HEK293 (cell line): Measurements from ENCODE around the gene OPCML.

Source experiments
- CTCF ChIA-PET: fragments of 350-600 bp; formaldehyde crosslinking; extraction: SDS; loops from one replicate; lab custom pipeline; 2021; ENCODE audit warnings: antibody characterized with exemption; lab: Yijun Ruan, JAX
- POLR2A ChIA-PET: fragments of 300-600 bp; formaldehyde crosslinking; extraction: SDS; loops from one replicate; lab custom pipeline; 2020; ENCODE audit warnings: antibody characterized with exemption, inconsistent platforms; lab: Yijun Ruan, JAX
- H3K27ac ChIP-seq: fragments of 200-500 bp; sonication (Bioruptor generic); 2 replicates; pipeline ENCODE4 v1.5.1; 2014; ENCODE audit warnings: low read depth, low read length, control low read depth, inconsistent platforms; ENCODE audit errors: extremely low read depth
- H3K36me3 ChIP-seq, 2 experiments: fragments of 200-500 bp in 1 of 2; sonication (Bioruptor generic) in 1 of 2; 1 replicate in 1 of 2; 2 replicates in 1 of 2; pipeline ENCODE4 v1.5.1; 2014 to 2017; ENCODE audit warnings: inconsistent platforms in 2 of 2, low read length in 2 of 2; ENCODE audit not compliant: control insufficient read depth in 2 of 2, insufficient read depth in 1 of 2
- H3K4me1 ChIP-seq: fragments of 200-500 bp; sonication (Bioruptor generic); 2 replicates; pipeline ENCODE4 v1.5.1; 2014; ENCODE audit warnings: mild to moderate bottlenecking, low read length, inconsistent platforms; ENCODE audit not compliant: control insufficient read depth, insufficient read depth
- H3K4me3 ChIP-seq: 2 replicates; pipeline ENCODE4 v1.5.1; 2011; ENCODE audit warnings: low read depth, mild to moderate bottlenecking, control low read depth, low read length, moderate library complexity
- H3K9me3 ChIP-seq: fragments of 200-500 bp; sonication (Bioruptor generic); 2 replicates; pipeline ENCODE4 v1.5.1; 2014; ENCODE audit warnings: low read depth, low read length, inconsistent platforms; ENCODE audit not compliant: control insufficient read depth, insufficient read depth
- ZBTB20 ChIP-seq: fragments of 450-650 bp; formaldehyde crosslinking; IDR thresholded peaks from 2 replicates; pipeline ENCODE4 v1.5.1; 2016; ENCODE audit warnings: missing biosample characterization, missing genetic modification characterization
- ZBTB21 ChIP-seq: fragments of 450-650 bp; formaldehyde crosslinking; IDR thresholded peaks from 2 replicates; pipeline ENCODE4 v1.5.1; 2017; ENCODE audit warnings: missing biosample characterization, missing genetic modification characterization
- ZBTB48 ChIP-seq: fragments of 450-650 bp; formaldehyde crosslinking; IDR thresholded peaks from 2 replicates; pipeline ENCODE4 v1.5.1; 2016; ENCODE audit warnings: missing biosample characterization, missing genetic modification characterization
- ZNF169 ChIP-seq: fragments of 450-650 bp; formaldehyde crosslinking; IDR thresholded peaks from 2 replicates; pipeline ENCODE4 v1.5.1; 2016; ENCODE audit warnings: missing biosample characterization, missing genetic modification characterization
- ZNF302 ChIP-seq: fragments of 450-650 bp; formaldehyde crosslinking; IDR thresholded peaks from 2 replicates; pipeline ENCODE4 v1.5.1; 2016; ENCODE audit warnings: missing biosample characterization, missing genetic modification characterization, low read depth
- ZNF394 ChIP-seq: fragments of 450-650 bp; formaldehyde crosslinking; IDR thresholded peaks from 2 replicates; pipeline ENCODE4 v1.5.1; 2016; ENCODE audit warnings: missing biosample characterization, missing genetic modification characterization, mild to moderate bottlenecking, moderate library complexity, borderline replicate concordance
- ZNF426 ChIP-seq: fragments of 450-650 bp; formaldehyde crosslinking; IDR thresholded peaks from 2 replicates; pipeline ENCODE4 v1.5.1; 2017; ENCODE audit warnings: missing biosample characterization, missing genetic modification characterization, mild to moderate bottlenecking, inconsistent platforms, moderate library complexity
- ZNF518A ChIP-seq: fragments of 450-650 bp; formaldehyde crosslinking; conservative IDR thresholded peaks from 2 replicates; pipeline ENCODE4 v1.5.1; 2016; ENCODE audit warnings: low read depth, missing biosample characterization, missing genetic modification characterization
- ZNF544 ChIP-seq: fragments of 450-650 bp; formaldehyde crosslinking; IDR thresholded peaks from 2 replicates; pipeline ENCODE4 v1.5.0; 2017; ENCODE audit warnings: missing biosample characterization, missing genetic modification characterization
- ZNF548 ChIP-seq: fragments of 450-650 bp; formaldehyde crosslinking; IDR thresholded peaks from 2 replicates; pipeline ENCODE4 v1.5.1; 2016; ENCODE audit warnings: missing biosample characterization, missing genetic modification characterization
- ZNF555 ChIP-seq: fragments of 450-650 bp; formaldehyde crosslinking; conservative IDR thresholded peaks from 2 replicates; pipeline ENCODE4 v1.5.1; 2017; ENCODE audit warnings: missing biosample characterization, mild to moderate bottlenecking, missing genetic modification characterization, inconsistent platforms
- ZNF561 ChIP-seq: fragments of 450-650 bp; IDR thresholded peaks from 2 replicates; pipeline ENCODE4 v1.5.1; 2018; ENCODE audit warnings: missing biosample characterization, missing genetic modification characterization, borderline replicate concordance
- ZNF610 ChIP-seq: fragments of 450-650 bp; formaldehyde crosslinking; IDR thresholded peaks from 2 replicates; pipeline ENCODE4 v1.5.1; 2016; ENCODE audit warnings: missing biosample characterization, missing genetic modification characterization, borderline replicate concordance
- ZNF639 ChIP-seq: fragments of 450-650 bp; formaldehyde crosslinking; IDR thresholded peaks from 2 replicates; pipeline ENCODE4 v1.5.1; 2016; ENCODE audit warnings: missing biosample characterization, missing genetic modification characterization
- ZNF707 ChIP-seq: fragments of 450-650 bp; formaldehyde crosslinking; IDR thresholded peaks from 2 replicates; pipeline ENCODE4 v1.5.1; 2016; ENCODE audit warnings: missing biosample characterization, missing genetic modification characterization
- ZNF768 ChIP-seq: fragments of 450-650 bp; formaldehyde crosslinking; IDR thresholded peaks from 2 replicates; pipeline ENCODE4 v1.5.1; 2018; ENCODE audit warnings: missing biosample characterization, mild to moderate bottlenecking, missing genetic modification characterization
- ZNF830 ChIP-seq: fragments of 450-650 bp; IDR thresholded peaks from 2 replicates; pipeline ENCODE4 v1.5.0; 2018; ENCODE audit warnings: missing biosample characterization, missing genetic modification characterization, low read depth, mild to moderate bottlenecking, moderate library complexity
- ZNF843 ChIP-seq: fragments of 450-650 bp; formaldehyde crosslinking; IDR thresholded peaks from 2 replicates; pipeline ENCODE4 v1.5.1; 2016; ENCODE audit warnings: missing biosample characterization, missing genetic modification characterization
- TF ChIP-seq, protein P1 (sequence below): fragments of 450-650 bp; formaldehyde crosslinking; IDR thresholded peaks from 2 replicates; pipeline ENCODE4 v1.5.1; 2016; ENCODE audit warnings: missing biosample characterization, missing genetic modification characterization
- TF ChIP-seq, protein P2 (sequence below): fragments of 450-650 bp; formaldehyde crosslinking; IDR thresholded peaks from 2 replicates; pipeline ENCODE4 v1.5.1; 2016; ENCODE audit warnings: missing biosample characterization, missing genetic modification characterization
- TF ChIP-seq, protein P3 (sequence below): fragments of 450-650 bp; formaldehyde crosslinking; IDR thresholded peaks from 2 replicates; pipeline ENCODE4 v1.5.1; 2016; ENCODE audit warnings: missing biosample characterization, missing genetic modification characterization
- TF ChIP-seq, protein P4 (sequence below): fragments of 450-650 bp; formaldehyde crosslinking; IDR thresholded peaks from 2 replicates; pipeline ENCODE4 v1.5.1; 2016; ENCODE audit warnings: missing biosample characterization, missing genetic modification characterization

Gene OPCML

DNA sequence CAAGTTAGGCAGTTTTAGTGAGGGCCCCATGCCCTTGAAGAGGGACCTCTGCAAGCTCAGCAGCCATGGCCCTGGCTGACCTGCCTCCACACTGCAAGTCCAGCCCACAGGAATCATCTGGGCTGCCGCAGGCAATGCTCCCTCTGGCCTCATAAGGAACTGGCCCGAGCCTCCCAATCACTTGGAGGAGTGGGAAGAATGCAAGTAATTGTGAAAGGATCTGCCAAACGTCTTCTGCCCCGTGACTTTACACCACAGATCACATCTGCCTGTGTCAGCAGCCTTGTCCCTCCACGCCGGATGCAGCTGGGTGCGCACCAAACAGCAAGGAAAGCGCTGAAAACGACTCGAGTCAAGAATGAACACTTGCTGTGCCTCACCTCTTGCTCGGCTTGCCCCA is 23.8 kb downstream of the OPCML start:
- ChIA-PET CTCF (no interaction called here), POLR2A (no interaction called here)
- Histone ChIP-seq H3K27ac (no peak overlapping the region), H3K9me3 (no peaks in the 10 kb centered on the region), H3K36me3 (no peaks in the 10 kb centered on the region), H3K4me3 (no peak overlapping the region), H3K4me1 (no peaks in the 10 kb centered on the region)
- TF ChIP-seq ZNF555 (no peak), ZNF843 (tag by site-specific recombination) (no peak), ZNF561 (tag by site-specific recombination) (no peak), ZNF394 (tag by site-specific recombination) (no peak), ZNF548 (tag by site-specific recombination) (no peak), ZBTB21 (tag by site-specific recombination) (no peak), ZBTB48 (tag by site-specific recombination) (no peak), ZNF830 (tag by site-specific recombination) (no peak), ZNF707 (tag by site-specific recombination) (no peak), ZNF768 (tag by site-specific recombination) (no peak), ZNF169 (no peak), ZNF639 (tag by site-specific recombination) (no peak)
- TF ChIP-seq, protein P1, sequence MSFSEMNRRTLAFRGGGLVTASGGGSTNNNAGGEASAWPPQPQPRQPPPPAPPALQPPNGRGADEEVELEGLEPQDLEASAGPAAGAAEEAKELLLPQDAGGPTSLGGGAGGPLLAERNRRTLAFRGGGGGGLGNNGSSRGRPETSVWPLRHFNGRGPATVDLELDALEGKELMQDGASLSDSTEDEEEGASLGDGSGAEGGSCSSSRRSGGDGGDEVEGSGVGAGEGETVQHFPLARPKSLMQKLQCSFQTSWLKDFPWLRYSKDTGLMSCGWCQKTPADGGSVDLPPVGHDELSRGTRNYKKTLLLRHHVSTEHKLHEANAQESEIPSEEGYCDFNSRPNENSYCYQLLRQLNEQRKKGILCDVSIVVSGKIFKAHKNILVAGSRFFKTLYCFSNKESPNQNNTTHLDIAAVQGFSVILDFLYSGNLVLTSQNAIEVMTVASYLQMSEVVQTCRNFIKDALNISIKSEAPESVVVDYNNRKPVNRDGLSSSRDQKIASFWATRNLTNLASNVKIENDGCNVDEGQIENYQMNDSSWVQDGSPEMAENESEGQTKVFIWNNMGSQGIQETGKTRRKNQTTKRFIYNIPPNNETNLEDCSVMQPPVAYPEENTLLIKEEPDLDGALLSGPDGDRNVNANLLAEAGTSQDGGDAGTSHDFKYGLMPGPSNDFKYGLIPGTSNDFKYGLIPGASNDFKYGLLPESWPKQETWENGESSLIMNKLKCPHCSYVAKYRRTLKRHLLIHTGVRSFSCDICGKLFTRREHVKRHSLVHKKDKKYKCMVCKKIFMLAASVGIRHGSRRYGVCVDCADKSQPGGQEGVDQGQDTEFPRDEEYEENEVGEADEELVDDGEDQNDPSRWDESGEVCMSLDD (tag by site-specific recombination): no peak
- TF ChIP-seq, protein P2, sequence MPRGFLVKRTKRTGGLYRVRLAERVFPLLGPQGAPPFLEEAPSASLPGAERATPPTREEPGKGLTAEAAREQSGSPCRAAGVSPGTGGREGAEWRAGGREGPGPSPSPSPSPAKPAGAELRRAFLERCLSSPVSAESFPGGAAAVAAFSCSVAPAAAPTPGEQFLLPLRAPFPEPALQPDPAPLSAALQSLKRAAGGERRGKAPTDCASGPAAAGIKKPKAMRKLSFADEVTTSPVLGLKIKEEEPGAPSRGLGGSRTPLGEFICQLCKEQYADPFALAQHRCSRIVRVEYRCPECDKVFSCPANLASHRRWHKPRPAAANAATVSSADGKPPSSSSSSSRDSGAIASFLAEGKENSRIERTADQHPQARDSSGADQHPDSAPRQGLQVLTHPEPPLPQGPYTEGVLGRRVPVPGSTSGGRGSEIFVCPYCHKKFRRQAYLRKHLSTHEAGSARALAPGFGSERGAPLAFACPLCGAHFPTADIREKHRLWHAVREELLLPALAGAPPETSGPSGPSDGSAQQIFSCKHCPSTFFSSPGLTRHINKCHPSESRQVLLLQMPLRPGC (tag by site-specific recombination): no peak
- TF ChIP-seq, protein P3, sequence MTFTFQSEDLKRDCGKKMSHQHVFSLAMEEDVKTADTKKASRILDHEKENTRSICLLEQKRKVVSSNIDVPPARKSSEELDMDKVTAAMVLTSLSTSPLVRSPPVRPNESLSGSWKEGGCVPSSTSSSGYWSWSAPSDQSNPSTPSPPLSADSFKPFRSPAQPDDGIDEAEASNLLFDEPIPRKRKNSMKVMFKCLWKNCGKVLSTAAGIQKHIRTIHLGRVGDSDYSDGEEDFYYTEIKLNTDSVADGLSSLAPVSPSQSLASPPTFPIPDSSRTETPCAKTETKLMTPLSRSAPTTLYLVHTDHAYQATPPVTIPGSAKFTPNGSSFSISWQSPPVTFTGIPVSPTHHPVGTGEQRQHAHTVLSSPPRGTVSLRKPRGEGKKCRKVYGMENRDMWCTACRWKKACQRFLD (tag by site-specific recombination): no peak
- TF ChIP-seq, protein P4, sequence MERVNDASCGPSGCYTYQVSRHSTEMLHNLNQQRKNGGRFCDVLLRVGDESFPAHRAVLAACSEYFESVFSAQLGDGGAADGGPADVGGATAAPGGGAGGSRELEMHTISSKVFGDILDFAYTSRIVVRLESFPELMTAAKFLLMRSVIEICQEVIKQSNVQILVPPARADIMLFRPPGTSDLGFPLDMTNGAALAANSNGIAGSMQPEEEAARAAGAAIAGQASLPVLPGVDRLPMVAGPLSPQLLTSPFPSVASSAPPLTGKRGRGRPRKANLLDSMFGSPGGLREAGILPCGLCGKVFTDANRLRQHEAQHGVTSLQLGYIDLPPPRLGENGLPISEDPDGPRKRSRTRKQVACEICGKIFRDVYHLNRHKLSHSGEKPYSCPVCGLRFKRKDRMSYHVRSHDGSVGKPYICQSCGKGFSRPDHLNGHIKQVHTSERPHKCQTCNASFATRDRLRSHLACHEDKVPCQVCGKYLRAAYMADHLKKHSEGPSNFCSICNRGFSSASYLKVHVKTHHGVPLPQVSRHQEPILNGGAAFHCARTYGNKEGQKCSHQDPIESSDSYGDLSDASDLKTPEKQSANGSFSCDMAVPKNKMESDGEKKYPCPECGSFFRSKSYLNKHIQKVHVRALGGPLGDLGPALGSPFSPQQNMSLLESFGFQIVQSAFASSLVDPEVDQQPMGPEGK (tag by site-specific recombination): no peak

- Histone ChIP-seq H3K36me3 (no peaks in the 10 kb centered on the region), H3K4me3 (no peak overlapping the region), H3K4me1 (no peaks in the 10 kb centered on the region), H3K27ac (no peak overlapping the region), H3K9me3 (no peaks in the 10 kb centered on the region)
- ChIA-PET POLR2A (no interaction called here), CTCF (no interaction called here)
- TF ChIP-seq ZNF302: no peak
- no peak for TF ChIP-seq ZNF518A (tag by site-specific recombination)
- no peak for TF ChIP-seq ZNF544
- TF ChIP-seq ZNF426 (tag by site-specific recombination): no peak
- no peak for TF ChIP-seq ZNF610 (tag by site-specific recombination)
- TF ChIP-seq ZBTB20 (tag by site-specific recombination): no peak
These were observed 25.1 kb downstream of the OPCML start for GRCh38 chr11:133507185-133507584.
